Mesenchymal stem cell (in vitro differentiated cells and primary cell): Measurements from ENCODE around the gene CA11.
"Not testable (repeated sequence)": the region's sequence is repeated elsewhere in the genome, so short reads cannot be mapped to it uniquely, and the experiment has no call there.

Source experiments
- DNase-seq: peaks from one replicate; pipeline ENCODE4 v3.0.0-alpha.2; 2013
- H2AFZ ChIP-seq: one replicate; pipeline ENCODE4 v1.6.1; 2013; ENCODE audit warnings: low read depth, mild to moderate bottlenecking, control low read depth, inconsistent platforms, low read length, moderate library complexity
- H2AK5ac ChIP-seq: 2 replicates; pipeline ENCODE4 v1.6.1; 2013; ENCODE audit warnings: low read length, moderate library complexity, mild to moderate bottlenecking, inconsistent platforms; ENCODE audit not compliant: severe bottlenecking
- H2BK120ac ChIP-seq: one replicate; pipeline ENCODE4 v1.6.1; 2013; ENCODE audit warnings: low read depth, mild to moderate bottlenecking, inconsistent platforms, low read length, moderate library complexity
- H2BK12ac ChIP-seq, 2 experiments: one replicate each; pipeline ENCODE4 v1.6.1; 2013; ENCODE audit warnings: inconsistent platforms in 2 of 2, low read length in 2 of 2, mild to moderate bottlenecking in 2 of 2, moderate library complexity in 2 of 2, control low read depth in 1 of 2
- H2BK15ac ChIP-seq: one replicate; pipeline ENCODE4 v1.6.1; 2013; ENCODE audit warnings: mild to moderate bottlenecking, low read depth, inconsistent platforms; ENCODE audit not compliant: poor library complexity, severe bottlenecking
- H2BK5ac ChIP-seq: 2 replicates; pipeline ENCODE4 v1.6.1; 2013; ENCODE audit warnings: low read depth, mild to moderate bottlenecking, low read length, control low read depth, inconsistent platforms; ENCODE audit not compliant: poor library complexity, severe bottlenecking
- H3K14ac ChIP-seq, 2 experiments: one replicate each; pipeline ENCODE4 v1.6.1; 2013; ENCODE audit warnings: inconsistent platforms in 2 of 2, low read length in 2 of 2, control low read depth in 1 of 2, mild to moderate bottlenecking in 1 of 2, moderate library complexity in 1 of 2
- H3K18ac ChIP-seq, 2 experiments: one replicate each; pipeline ENCODE4 v1.6.1; 2013; ENCODE audit warnings: inconsistent platforms in 2 of 2, low read length in 2 of 2, control low read depth in 1 of 2, low read depth in 1 of 2, mild to moderate bottlenecking in 1 of 2
- H3K23ac ChIP-seq, 2 experiments: one replicate each; pipeline ENCODE4 v1.6.1; 2013; ENCODE audit warnings: inconsistent platforms in 2 of 2, low read length in 2 of 2, mild to moderate bottlenecking in 2 of 2, moderate library complexity in 2 of 2, control low read depth in 1 of 2
- H3K27ac ChIP-seq: 2 replicates; pipeline ENCODE4 v1.5.1; 2013; ENCODE audit warnings: mild to moderate bottlenecking, moderate library complexity, low read length, control low read depth, inconsistent platforms; ENCODE audit not compliant: poor library complexity, severe bottlenecking
- H3K27me3 ChIP-seq, 2 experiments: 2 replicates each; pipeline versions ENCODE4 v1.6.1 to v1.7.0; 2013; ENCODE audit warnings: low read length in 2 of 2, mild to moderate bottlenecking in 2 of 2, moderate library complexity in 2 of 2, control low read depth in 1 of 2, inconsistent platforms in 1 of 2; ENCODE audit not compliant: control insufficient read depth in 1 of 2, insufficient read depth in 1 of 2
- H3K36me3 ChIP-seq, 2 experiments: 2 replicates each; pipeline versions ENCODE4 v1.6.1 to v1.7.0; 2013; ENCODE audit warnings: low read length in 2 of 2, control low read depth in 1 of 2, inconsistent platforms in 1 of 2, low read depth in 1 of 2, mild to moderate bottlenecking in 1 of 2; ENCODE audit not compliant: insufficient read depth in 2 of 2, control insufficient read depth in 1 of 2
- H3K4ac ChIP-seq, 2 experiments: one replicate each; pipeline ENCODE4 v1.6.1; 2013; ENCODE audit warnings: inconsistent platforms in 2 of 2, low read length in 2 of 2, mild to moderate bottlenecking in 2 of 2, moderate library complexity in 2 of 2, control low read depth in 1 of 2, low read depth in 1 of 2
- H3K4me1 ChIP-seq: 2 replicates; pipeline ENCODE4 v1.6.1; 2013; ENCODE audit warnings: low read depth, low read length, control low read depth; ENCODE audit not compliant: control insufficient read depth, insufficient read depth
- H3K4me2 ChIP-seq: 2 replicates; pipeline ENCODE4 v1.6.1; 2013; ENCODE audit warnings: low read length, mild to moderate bottlenecking, inconsistent platforms; ENCODE audit not compliant: poor library complexity, severe bottlenecking
- H3K4me3 ChIP-seq, 2 experiments: 2 replicates each; pipeline versions ENCODE4 v1.5.1 to v1.7.0; 2013; ENCODE audit warnings: low read length in 2 of 2, mild to moderate bottlenecking in 2 of 2, control low read depth in 1 of 2, low read depth in 1 of 2; ENCODE audit not compliant: insufficient read depth in 1 of 2
- H3K79me1 ChIP-seq: replicated peaks from 2 replicates; pipeline ENCODE4 v1.6.1; 2013; ENCODE audit warnings: mild to moderate bottlenecking, control low read depth, low read length, inconsistent platforms; ENCODE audit not compliant: poor library complexity, severe bottlenecking
- H3K9ac ChIP-seq: 2 replicates; pipeline ENCODE4 v1.7.0; 2013; ENCODE audit warnings: mild to moderate bottlenecking, low read length, moderate library complexity
- H3K9me3 ChIP-seq: 2 replicates; pipeline ENCODE4 v1.7.0; 2013; ENCODE audit warnings: mild to moderate bottlenecking, low read length; ENCODE audit not compliant: control insufficient read depth
- H4K8ac ChIP-seq: one replicate; pipeline ENCODE4 v1.6.1; 2013; ENCODE audit warnings: inconsistent platforms, mild to moderate bottlenecking, low read length, moderate library complexity
- H4K91ac ChIP-seq: one replicate; pipeline ENCODE4 v1.6.1; 2013; ENCODE audit warnings: mild to moderate bottlenecking, low read length, inconsistent platforms
- WGBS: methylation state at CpG from one replicate; pipeline ENCODE4 v1.1.7; 2013; ENCODE audit warnings: mixed read lengths; 5-methylcytosine and 5-hydroxymethylcytosine counted together

The CA11 gene

DNA sequence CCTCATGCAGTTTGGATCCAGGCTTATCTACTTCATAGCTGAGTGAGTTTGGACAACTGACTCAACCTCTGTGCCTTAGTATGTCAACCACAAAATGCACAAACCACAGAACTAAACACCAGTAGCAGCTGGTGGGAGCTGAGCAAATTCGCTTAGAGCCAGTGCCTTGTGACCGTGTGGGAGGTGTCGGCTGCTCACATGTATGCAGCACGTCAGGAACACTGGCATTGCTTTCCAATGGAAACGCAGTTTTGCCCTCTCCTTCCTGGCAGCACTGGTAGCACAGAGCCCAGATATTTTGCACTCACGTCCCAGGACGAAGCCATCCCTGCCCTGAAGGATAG lies 35.1 kb upstream of the CA11 start:
- H3K23ac ChIP-seq = no peak overlapping the region
- no peak overlapping the region for H3K14ac ChIP-seq
- no peak overlapping the region for H3K9ac ChIP-seq
- no peak overlapping the region for H3K4me2 ChIP-seq
- H2BK15ac ChIP-seq = no peak overlapping the region
- H3K27me3 ChIP-seq = peaks cover 10 to 22% of the 10 kb centered on the region in 2 experiments
- no peaks in the 10 kb centered on the region for H3K9me3 ChIP-seq
- no peak overlapping the region for H2AK5ac ChIP-seq
- no peaks in the 10 kb centered on the region for H3K79me1 ChIP-seq
- H2BK5ac ChIP-seq = no peak overlapping the region
- peaks cover 16% of the 10 kb centered on the region for H3K4me1 ChIP-seq
- no peak overlapping the region for H3K18ac ChIP-seq
- H4K8ac ChIP-seq = peak overlapping the region; percentile 40
- WGBS = 76% methylated on average over 7 of the region's 7 CpGs
- no peaks in the 10 kb centered on the region for H3K36me3 ChIP-seq
- H2BK120ac ChIP-seq = no peak overlapping the region
- no peak overlapping the region for H3K27ac ChIP-seq
- H2BK12ac ChIP-seq = no peak overlapping the region
- H2AFZ ChIP-seq = no peak overlapping the region
- DNase-seq = peak; percentile 89
- H3K4ac ChIP-seq = peak overlapping the region in 1 of 2 experiments; percentile 40
- no peak overlapping the region for H3K4me3 ChIP-seq
- peak overlapping the region; percentile 43 for H4K91ac ChIP-seq

DNA sequence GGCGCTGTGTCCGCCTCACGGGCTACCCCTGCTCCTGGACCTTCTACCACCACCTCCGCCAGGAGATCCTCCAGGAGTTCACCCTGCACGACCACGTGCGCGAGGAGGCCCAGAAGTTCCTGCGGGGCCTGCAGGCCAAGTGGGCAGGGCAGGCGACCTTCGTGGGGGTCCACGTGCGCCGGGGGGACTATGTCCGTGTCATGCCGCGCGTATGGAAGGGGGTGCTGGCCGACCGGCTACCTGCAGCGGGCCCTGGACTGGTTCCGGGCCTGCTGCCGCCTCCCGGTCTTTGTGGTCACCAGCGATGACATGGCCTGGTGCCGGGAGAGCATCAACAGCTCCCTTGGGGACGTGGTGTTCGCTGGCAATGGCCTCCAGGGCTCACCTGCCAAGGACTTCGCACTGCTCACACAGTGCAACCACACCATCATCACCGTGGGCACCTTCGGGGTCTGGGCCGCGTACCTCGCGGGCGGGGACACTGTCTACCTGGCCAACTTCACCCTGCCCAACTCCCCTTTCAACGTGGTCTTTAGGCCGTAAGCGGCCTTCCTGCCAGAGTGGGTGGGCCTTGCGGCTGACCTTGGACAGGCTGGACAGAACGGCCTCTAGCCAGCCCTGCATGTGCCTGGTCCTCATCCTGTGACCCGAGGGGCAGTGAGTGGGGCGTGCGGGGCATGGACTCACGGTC lies 34.6 kb upstream of the CA11 start:
- Histone ChIP-seq H3K79me1 (no peaks in the 10 kb centered on the region), H3K27me3 (peaks cover 10 to 22% of the 10 kb centered on the region in 2 experiments), H3K36me3 (no peaks in the 10 kb centered on the region), H3K4ac (no peak overlapping the region), H3K14ac (no peak overlapping the region), H4K91ac (peak overlapping the region; percentile 43), H3K4me2 (no peak overlapping the region), H2BK12ac (no peak overlapping the region), H3K9me3 (no peaks in the 10 kb centered on the region), H3K23ac (no peak overlapping the region), H2BK15ac (no peak overlapping the region), H2AK5ac (no peak overlapping the region), H3K4me3 (peak overlapping the region in 1 of 2 experiments; percentile 19), H3K9ac (no peak overlapping the region), H2BK5ac (no peak overlapping the region), H2AFZ (no peak overlapping the region), H3K18ac (peak overlapping the region in 1 of 2 experiments; percentile 71), H2BK120ac (no peak overlapping the region), H3K27ac (no peak overlapping the region), H4K8ac (peak overlapping the region; percentile 13), H3K4me1 (peaks cover 14% of the 10 kb centered on the region)
- 92% methylated on average over 45 of the region's 45 CpGs for WGBS
- no peak for DNase-seq

DNA sequence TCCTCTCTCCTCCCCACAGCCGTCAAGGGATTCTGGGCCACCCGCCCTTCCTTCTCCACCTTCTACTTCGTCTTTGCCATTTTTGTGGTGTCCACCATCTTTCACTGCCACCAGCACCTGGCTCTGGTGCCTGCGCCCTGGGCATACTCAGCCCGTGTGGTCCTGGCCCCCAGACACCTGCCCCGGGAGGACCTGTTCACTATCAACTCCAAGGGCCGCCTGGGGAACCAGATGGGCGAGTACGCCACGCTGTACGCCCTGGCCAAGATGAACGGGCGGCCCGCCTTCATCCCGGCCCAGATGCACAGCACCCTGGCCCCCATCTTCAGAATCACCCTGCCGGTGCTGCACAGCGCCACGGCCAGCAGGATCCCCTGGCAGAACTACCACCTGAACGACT lies 34.0 kb upstream of the CA11 start:
- H2BK15ac ChIP-seq, H2BK120ac ChIP-seq, H3K14ac ChIP-seq, H3K9ac ChIP-seq, H2AFZ ChIP-seq, H2BK12ac ChIP-seq, H4K91ac ChIP-seq, H3K27ac ChIP-seq, DNase-seq, H3K36me3 ChIP-seq, H3K4ac ChIP-seq, H2AK5ac ChIP-seq, H3K18ac ChIP-seq, H4K8ac ChIP-seq, H3K79me1 ChIP-seq, H3K9me3 ChIP-seq, H3K4me2 ChIP-seq, H3K4me3 ChIP-seq, H2BK5ac ChIP-seq, H3K23ac ChIP-seq: not testable (repeated sequence)
- 93% methylated on average over 12 of the region's 19 CpGs for WGBS
- Histone ChIP-seq H3K27me3 (peaks cover 10 to 22% of the 10 kb centered on the region in 2 experiments), H3K4me1 (peaks cover 17% of the 10 kb centered on the region)

- H2AFZ ChIP-seq = no peak overlapping the region
- no peak overlapping the region for H3K4me2 ChIP-seq
- no peak overlapping the region for H3K23ac ChIP-seq
- H2BK120ac ChIP-seq = no peak overlapping the region
- WGBS = 46% methylated on average over 3 of the region's 4 CpGs
- H2BK5ac ChIP-seq = no peak overlapping the region
- no peak overlapping the region for H3K4me3 ChIP-seq
- no peaks in the 10 kb centered on the region for H3K79me1 ChIP-seq
- H4K8ac ChIP-seq = peak overlapping the region; percentile 20
- H3K36me3 ChIP-seq = no peaks in the 10 kb centered on the region
- no peak overlapping the region for H3K27ac ChIP-seq
- no peak overlapping the region for H2AK5ac ChIP-seq
- H3K4me1 ChIP-seq = peaks cover 19% of the 10 kb centered on the region
- no peak overlapping the region for H3K4ac ChIP-seq
- no peak for DNase-seq
- H3K18ac ChIP-seq = no peak overlapping the region
- no peak overlapping the region for H2BK12ac ChIP-seq
- no peak overlapping the region for H3K14ac ChIP-seq
- peaks cover 15 to 17% of the 10 kb centered on the region in 2 experiments for H3K27me3 ChIP-seq
- H2BK15ac ChIP-seq = no peak overlapping the region
- H3K9me3 ChIP-seq = no peaks in the 10 kb centered on the region
- no peak overlapping the region for H4K91ac ChIP-seq
- H3K9ac ChIP-seq = no peak overlapping the region
Measured at GRCh38 chr19:48678201-48678600, 32.2 kb upstream of the CA11 start.
